Activated T-helper 1 cell treated with anti-CD3 and anti-CD28 coated beads, Interleukin-2, amount 50 U/mL, for 16 hours (primary cell): Measurements from ENCODE around the gene PAPPA.

Source experiments
- DNase-seq, 2 donors: peaks; one replicate each; pipeline ENCODE4 v3.0.0-alpha.2; 2020; ENCODE audit warnings: low read depth in 1 of 2, low spot score in 1 of 2

The PAPPA gene

GRCh38 chr9:116153765-116154333 lies at the start of gene PAPPA:
Gene PAPPA, plus strand, starts transcription at chr9:116153791. Its CDS starts 382 bp downstream, at chr9:116154173.
- DNase-seq, result no peak

- no peak for DNase-seq
Measured at GRCh38 chr9:116103976-116104820, 49.4 kb upstream of the PAPPA start.

GRCh38 chr9:116112236-116112635 lies 41.4 kb upstream of the PAPPA start:
- no peak for DNase-seq

- DNase-seq, result no peak
Measured at GRCh38 chr9:116115761-116116353, 37.7 kb upstream of the PAPPA start.

- DNase-seq, result no peak
Measured at GRCh38 chr9:116116393-116116792, 37.2 kb upstream of the PAPPA start.

- DNase-seq, result no peak
Measured at GRCh38 chr9:116123171-116123570, 30.4 kb upstream of the PAPPA start.

GRCh38 chr9:116124472-116125040 lies 29.0 kb upstream of the PAPPA start:
- DNase-seq, result no peak

GRCh38 chr9:116133163-116133562 lies 20.4 kb upstream of the PAPPA start:
- DNase-seq, result no peak

GRCh38 chr9:116134975-116135374 lies 18.6 kb upstream of the PAPPA start:
- DNase-seq, result no peak

- DNase-seq, result no peak
Measured at GRCh38 chr9:116137010-116137409, 16.6 kb upstream of the PAPPA start.

GRCh38 chr9:116137581-116137980 lies 16.0 kb upstream of the PAPPA start:
- DNase-seq, result no peak

GRCh38 chr9:116141864-116142561 lies 11.6 kb upstream of the PAPPA start:
- DNase-seq, result no peak

- DNase-seq, result no peak
Measured at GRCh38 chr9:116142706-116143492, 10.7 kb upstream of the PAPPA start.

- DNase-seq, result no peak
Measured at GRCh38 chr9:116144038-116144437, 9.6 kb upstream of the PAPPA start.

GRCh38 chr9:116144555-116144954 lies 9.0 kb upstream of the PAPPA start:
- no peak for DNase-seq

- no peak for DNase-seq
Measured at GRCh38 chr9:116145036-116145435, 8.6 kb upstream of the PAPPA start.

- DNase-seq, result no peak
Measured at GRCh38 chr9:116147821-116148220, 5.8 kb upstream of the PAPPA start.

- no peak for DNase-seq
Measured at GRCh38 chr9:116149844-116150243, 3.7 kb upstream of the PAPPA start.

GRCh38 chr9:116151199-116151598 lies 2.4 kb upstream of the PAPPA start:
- no peak for DNase-seq

GRCh38 chr9:116151966-116152381 lies 1.6 kb upstream of the PAPPA start:
- no peak for DNase-seq

GRCh38 chr9:116152390-116152789 lies 1.2 kb upstream of the PAPPA start:
- DNase-seq, result no peak
